ENCODE results near the gene CDX2.
"Not testable (repeated sequence)": the region's sequence is repeated elsewhere in the genome, so short reads cannot be mapped to it uniquely, and the experiment has no call there.

CDX2 gene, protein sequence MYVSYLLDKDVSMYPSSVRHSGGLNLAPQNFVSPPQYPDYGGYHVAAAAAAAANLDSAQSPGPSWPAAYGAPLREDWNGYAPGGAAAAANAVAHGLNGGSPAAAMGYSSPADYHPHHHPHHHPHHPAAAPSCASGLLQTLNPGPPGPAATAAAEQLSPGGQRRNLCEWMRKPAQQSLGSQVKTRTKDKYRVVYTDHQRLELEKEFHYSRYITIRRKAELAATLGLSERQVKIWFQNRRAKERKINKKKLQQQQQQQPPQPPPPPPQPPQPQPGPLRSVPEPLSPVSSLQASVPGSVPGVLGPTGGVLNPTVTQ

DNA sequence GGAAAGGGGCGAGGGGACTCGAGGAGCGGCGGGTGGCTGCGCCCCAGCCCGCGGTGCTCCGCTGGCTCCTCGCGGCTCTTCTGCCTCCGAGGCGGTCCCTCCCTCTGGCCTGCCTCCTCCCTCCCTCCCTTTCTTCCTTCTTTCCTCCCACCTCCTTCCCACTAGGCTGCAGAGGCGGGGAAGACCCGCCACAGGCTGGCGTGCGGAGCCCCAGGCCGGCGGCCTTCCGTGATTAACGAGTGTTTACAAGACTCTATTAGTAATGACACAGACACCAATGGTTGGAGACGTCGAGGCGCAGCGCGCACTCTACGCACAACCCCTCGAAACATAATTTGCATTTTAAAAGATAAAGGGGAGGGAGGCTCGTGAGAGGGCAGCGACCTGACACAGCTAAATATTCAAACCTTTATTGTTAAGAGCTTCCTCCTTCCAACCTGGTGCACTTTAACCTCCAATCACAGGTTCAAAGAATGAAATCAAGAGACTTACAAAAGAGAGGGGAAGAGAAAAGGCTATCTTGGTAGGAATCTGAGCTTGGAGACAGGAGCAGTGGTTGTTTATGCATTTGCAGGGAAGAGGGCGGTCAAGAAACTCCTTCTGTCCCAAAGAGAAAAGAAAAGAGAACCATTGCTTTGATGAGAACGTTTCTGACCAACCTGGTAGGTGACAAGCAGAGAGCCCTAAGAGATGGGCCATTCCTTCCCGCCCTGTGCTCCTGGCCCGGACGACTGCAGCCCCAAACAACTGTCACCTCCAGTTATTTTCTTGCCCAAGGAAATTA is at the start of gene CDX2:
Gene CDX2, minus strand, starts transcription at position 234 of the 784 bp plus-strand sequence. CDS start 309 bp downstream, outside the sequence.
- no peak for DNase-seq

DNA sequence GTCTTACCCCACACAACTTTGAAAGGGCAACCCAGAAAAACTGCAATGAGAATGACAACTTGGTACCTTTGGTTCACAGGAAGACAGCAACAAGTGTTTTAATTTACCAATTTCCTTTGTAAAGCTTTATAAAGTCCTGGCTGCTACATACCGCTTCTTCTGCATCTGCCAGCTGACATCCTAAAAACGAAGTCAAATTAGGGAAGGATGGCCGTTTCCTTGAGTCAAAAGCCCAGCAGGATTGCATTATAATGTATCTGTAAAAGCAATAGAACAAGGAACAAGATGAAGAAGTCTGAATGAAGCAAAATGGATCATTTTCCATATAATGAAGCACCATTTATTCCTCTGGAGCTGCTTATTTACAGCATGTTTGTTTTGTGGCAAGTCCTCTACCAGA is 45.2 kb upstream of the CDX2 start:
- no peak for DNase-seq

GRCh38 chr13:28013482-28013881 is 44.4 kb upstream of the CDX2 start:
- no peak for DNase-seq

DNA sequence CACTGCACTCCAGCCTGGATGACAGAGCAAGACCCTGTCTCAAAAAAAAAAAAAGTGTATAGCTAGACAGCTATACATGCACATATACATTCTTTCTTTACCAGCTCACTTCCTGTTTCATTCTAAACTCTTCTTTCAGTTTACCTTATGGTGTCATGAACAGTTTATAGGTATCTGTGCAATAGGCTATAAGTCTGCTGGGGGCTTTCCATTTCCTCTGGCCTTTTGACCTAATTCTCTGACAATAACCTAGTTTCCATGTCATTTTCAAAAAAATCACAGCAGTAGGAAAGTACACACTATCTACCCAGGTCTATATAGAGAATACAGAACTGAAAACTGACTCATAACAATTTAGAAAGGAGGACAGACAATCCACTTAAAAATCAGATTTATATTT is 43.8 kb upstream of the CDX2 start:
- no peak for DNase-seq

DNA sequence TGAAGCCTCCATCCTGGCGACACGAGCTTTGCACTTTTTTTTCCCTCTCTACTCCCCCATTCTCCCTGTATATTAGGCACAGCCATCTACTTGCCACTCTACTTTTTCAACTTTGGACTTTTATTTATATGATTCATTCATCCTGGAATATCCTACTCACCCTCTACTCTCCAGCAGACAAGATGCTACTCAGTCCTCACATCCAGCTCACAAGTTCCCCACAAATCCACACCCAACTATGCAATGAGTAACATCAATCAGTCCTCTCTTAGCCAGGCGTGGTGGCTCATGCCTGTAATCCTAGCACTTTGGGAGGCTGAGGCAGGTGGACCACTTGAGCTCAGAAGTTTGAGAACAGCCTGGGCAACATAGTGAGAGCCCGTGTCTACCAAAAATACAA is 43.3 kb upstream of the CDX2 start:
- no peak for DNase-seq

DNA sequence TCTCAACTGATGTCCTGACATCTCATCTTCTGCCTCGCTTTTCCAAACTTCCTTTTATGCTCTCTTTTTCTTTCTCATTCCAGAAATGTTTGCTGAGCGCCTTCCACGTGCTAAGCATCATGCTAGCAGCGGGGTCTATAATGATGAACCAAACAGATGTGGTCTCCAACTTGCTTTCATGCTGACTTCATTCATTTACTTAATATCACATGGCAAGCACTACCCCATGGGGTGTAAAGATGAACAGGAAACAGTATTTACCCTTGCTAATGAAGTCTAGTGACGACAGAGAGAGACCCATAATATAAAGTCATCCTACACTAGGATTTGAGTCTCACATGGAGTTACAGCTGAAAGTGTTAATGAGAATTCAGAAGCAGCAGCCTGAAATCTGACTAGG is 40.9 kb upstream of the CDX2 start:
- no peak for DNase-seq

DNA sequence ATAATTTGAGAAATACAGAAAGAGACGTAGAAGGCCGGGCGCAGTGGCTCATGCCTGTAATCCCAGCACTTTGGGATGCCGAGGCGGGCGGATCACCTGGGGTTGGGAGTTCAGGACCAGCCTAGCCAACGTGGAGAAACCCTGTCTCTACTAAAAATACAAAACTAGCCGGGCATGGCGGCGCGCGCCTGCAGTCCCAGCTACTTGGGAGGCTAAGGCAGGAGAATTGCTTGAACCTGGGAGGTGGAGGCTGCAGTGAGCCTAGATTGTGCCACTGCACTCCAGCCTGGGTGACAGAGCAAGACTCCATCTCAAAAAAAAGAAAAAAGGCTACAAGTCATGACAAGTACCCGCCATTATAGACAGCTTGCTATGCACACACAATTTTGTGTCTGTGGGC is 35.9 kb upstream of the CDX2 start:
- DNase-seq = not testable (repeated sequence)

GRCh38 chr13:28002886-28003698 is 34.0 kb upstream of the CDX2 start:
- no peak for DNase-seq

GRCh38 chr13:28001837-28002473 is 32.8 kb upstream of the CDX2 start:
- DNase-seq = no peak

DNA sequence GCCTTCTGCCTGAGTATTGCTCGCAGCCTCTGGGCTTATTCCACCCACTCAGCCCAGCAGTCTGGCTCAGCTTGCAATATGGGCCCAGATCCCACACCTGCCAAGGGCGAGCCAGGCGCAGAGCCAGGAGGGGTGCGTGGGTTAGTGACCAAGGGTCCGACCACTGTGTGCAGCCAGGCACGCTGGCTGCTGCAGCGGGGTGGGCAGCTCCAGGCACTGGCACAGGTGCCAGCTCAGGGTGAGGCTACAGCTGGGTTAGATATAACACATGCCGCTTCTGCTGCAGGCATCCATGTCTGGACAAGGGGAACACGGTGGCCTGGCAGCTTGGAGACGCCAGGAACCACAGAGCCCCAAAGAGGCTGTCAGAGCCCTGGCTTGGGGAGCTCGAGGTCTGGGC is 31.9 kb upstream of the CDX2 start:
- DNase-seq = no peak

- no peak for DNase-seq
These were observed 31.5 kb upstream of the CDX2 start for GRCh38 chr13:28000567-28000966.

GRCh38 chr13:27997904-27998522 is 28.9 kb upstream of the CDX2 start:
- DNase-seq = peak; percentile 71

DNA sequence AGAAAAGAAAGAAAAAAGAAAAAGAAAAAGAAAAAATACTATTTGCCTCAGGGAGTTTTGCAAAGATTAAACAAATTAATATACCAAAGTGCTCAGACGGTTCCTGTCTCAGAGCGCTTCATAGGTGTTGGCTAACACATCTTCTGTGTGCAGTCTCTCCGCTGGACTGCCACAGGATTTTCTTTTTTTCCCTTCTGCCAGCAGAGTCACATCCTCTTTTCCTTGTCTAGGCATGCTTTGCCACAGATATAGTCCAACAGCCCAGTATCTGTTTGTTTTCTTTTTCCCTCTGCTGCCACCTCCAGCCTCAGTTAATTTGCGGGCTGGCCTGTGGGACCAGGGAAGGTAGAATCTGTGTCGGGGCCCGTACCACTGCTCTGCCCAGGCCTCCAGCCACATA is 22.8 kb upstream of the CDX2 start:
- no peak for DNase-seq

DNA sequence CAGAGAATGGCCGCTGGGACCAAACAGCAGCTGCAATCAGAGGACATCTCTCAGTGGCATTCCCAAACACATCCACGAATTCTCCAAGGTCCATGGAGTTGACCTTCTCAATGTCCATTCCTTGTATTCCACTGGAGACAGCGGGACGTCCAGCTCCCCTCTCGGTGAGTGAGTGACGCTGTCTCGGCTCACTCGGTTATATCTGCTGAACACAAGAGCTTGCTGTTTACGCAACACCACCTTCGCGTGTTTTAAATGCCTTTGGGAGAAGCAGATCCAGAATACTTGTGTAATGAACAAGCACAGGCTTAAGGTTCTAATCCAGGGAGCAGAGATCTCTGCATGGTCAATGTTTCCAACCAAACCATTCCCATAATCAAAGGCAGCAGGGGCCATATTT is 19.4 kb upstream of the CDX2 start, which contains the start of gene URAD:
Gene URAD, minus strand, starts transcription at position 174 of the 400 bp plus-strand sequence. Its CDS starts 56 bp downstream, at position 118.
- no peak for DNase-seq

GRCh38 chr13:27985600-27985999 is 16.5 kb upstream of the CDX2 start:
- no peak for DNase-seq

DNA sequence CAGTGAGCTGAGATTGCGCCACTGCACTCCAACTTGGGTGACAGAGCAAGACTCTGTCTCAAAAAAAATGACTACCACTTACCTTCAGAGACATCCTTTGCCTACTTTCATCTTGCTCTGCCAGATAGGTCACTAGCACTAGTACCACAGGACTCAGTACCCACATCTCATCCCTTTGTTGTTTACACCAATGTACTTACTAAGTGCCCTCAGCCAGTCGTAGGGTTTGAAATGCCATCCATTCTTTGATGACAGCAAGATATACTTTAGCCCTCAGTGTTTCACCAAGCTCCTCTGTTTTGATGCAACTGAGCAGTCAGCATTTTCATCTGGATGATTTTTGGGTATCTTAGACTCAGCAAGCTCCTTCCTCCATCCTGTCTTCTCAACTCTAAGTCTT is 13.2 kb upstream of the CDX2 start:
- no peak for DNase-seq

GRCh38 chr13:27981006-27981708 is 12.0 kb upstream of the CDX2 start:
- no peak for DNase-seq

DNA sequence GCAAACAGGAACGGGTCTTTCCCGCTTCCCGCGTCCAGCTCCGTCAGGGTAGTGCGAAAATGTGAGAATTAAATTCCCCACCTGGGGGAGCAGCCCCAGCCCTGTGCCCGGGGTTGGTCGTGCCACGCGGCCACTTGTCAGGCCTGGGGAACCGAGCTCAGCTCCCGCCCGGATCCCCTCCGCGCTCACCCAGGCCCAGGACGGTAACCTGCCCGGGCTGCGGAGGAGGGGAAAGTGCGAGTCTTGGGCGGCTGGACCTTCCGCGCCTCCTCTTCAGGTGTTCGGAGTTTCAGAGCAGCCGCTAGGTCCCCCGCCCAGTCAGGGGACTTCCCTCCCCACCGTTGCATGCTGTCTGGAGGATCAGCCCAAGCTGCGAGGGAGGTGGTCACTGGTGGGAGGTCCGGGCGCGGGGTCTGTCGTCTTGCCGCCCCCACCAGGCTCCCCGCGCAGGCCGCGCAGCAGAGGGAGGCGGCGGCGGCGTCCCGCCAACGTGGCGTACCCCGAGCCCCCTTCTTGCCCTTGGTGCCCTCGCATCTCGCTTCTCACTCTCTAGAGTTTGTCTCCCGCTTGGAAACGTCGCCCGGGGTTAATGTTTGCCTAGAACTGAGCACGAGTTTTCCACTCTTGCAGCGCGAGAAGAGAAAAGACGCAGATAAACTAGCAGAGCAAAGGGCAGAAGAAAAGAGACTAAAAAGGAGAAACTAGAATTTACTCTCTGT is 11.3 kb upstream of the CDX2 start:
- DNase-seq = no peak

- no peak for DNase-seq
These were observed 10.7 kb upstream of the CDX2 start for GRCh38 chr13:27979765-27980279.

GRCh38 chr13:27979001-27979643 is 10.0 kb upstream of the CDX2 start:
- DNase-seq = no peak
